Lung (tissue), 12 donors: Measurements from ENCODE around the gene UST. TPM values are rescaled to one million over a fixed set of nuclear protein-coding genes. Genes with fewer than 3 reads are reported as not detected.

Source experiments
- ATAC-seq: fragments of 200-7000 bp; cut with Tn5 transposase; one replicate; pipeline ENCODE4 v1.9.1; 2020; ENCODE audit warnings: moderate number of reproducible peaks; ENCODE audit not compliant: insufficient read depth, low FRiP score
- DNase-seq, 3 donors: peaks; one replicate each; pipeline ENCODE4 v3.0.0-alpha.2; 2013 to 2017
- H3K27ac ChIP-seq, 2 donors: one replicate each; pipeline ENCODE4 v1.5.1; 2013; ENCODE audit warnings: mild to moderate bottlenecking in 2 of 2, moderate library complexity in 2 of 2, control low read depth in 1 of 2, inconsistent platforms in 1 of 2, low read depth in 1 of 2, low read length in 1 of 2
- H3K27me3 ChIP-seq, 3 donors: one replicate each; pipeline ENCODE4 v1.5.1; 2013; ENCODE audit warnings: low read length in 2 of 3; ENCODE audit not compliant: control insufficient read depth in 3 of 3, insufficient read depth in 3 of 3
- H3K36me3 ChIP-seq, 4 donors: one replicate each; pipeline ENCODE4 v1.5.1; 2013; ENCODE audit warnings: low read length in 4 of 4, mild to moderate bottlenecking in 1 of 4, moderate library complexity in 1 of 4; ENCODE audit not compliant: control insufficient read depth in 4 of 4, insufficient read depth in 4 of 4
- H3K4me1 ChIP-seq, 5 donors: one replicate each; pipeline ENCODE4 v1.5.1; 2013; ENCODE audit warnings: low read length in 5 of 5, mild to moderate bottlenecking in 2 of 5, moderate library complexity in 1 of 5; ENCODE audit not compliant: control insufficient read depth in 5 of 5, insufficient read depth in 5 of 5
- H3K4me3 ChIP-seq: one replicate; pipeline ENCODE4 v1.5.1; 2013; ENCODE audit warnings: mild to moderate bottlenecking, control low read depth, moderate library complexity
- H3K9ac ChIP-seq, 2 donors: one replicate each; pipeline ENCODE4 v1.5.1; 2013; ENCODE audit warnings: low read length in 2 of 2, control low read depth in 1 of 2; ENCODE audit not compliant: insufficient read depth in 1 of 2
- H3K9me3 ChIP-seq, 4 donors: one replicate each; pipeline ENCODE4 v1.5.1; 2013; ENCODE audit warnings: low read length in 3 of 4, mild to moderate bottlenecking in 1 of 4, moderate library complexity in 1 of 4; ENCODE audit not compliant: control insufficient read depth in 4 of 4, insufficient read depth in 3 of 4
- CTCF ChIP-seq: IDR thresholded peaks from 2 replicates; pipeline ENCODE4 v1.5.1; 2012; ENCODE audit warnings: mild to moderate bottlenecking; ENCODE audit errors: control extremely low read depth, extremely low read depth
- WGBS, 2 donors: extraction: QIAGEN DNeasy Blood & Tissue Kit; methylation state at CpG; one replicate each; pipeline ENCODE4 v1.1.7; 2013; 5-methylcytosine and 5-hydroxymethylcytosine counted together
- polyA plus RNA-seq, 2 donors: library from polyadenylated mRNA; stranded (reverse); fragments of 200-250 nt; gene quantifications; one replicate each; pipeline ENCODE4 v1.2.1, GENCODE V29; 2013
- total RNA-seq, 2 donors: library from RNA; depleted of rRNA in 1 of 2; stranded (reverse); fragments of >200 nt in 1 of 2; gene quantifications; one replicate each; pipeline ENCODE4 v1.2.1, GENCODE V29; 2014 to 2021
- donor health status: control.
- donor health status: control.
- donor health status: Bipolar disorder and iron deficiency.
- donor health status: healthy.
- donor health status: DM: yes; HTN: yes; CAD: no.

UST gene
- total and polyA plus RNA-seq, 4 donors: 4.5 to 24.0 (median 7.1) TPM

GRCh38 chr6:149043476-149044130, 296.8 kb downstream of the UST start:
- no peak overlapping the region for H3K4me3 ChIP-seq
- no peak overlapping the region for H3K9ac ChIP-seq
- WGBS, 2 donors: 94 to 96% methylated on average over 10 of the region's 10 CpGs
- peaks cover 0 to 5% (median 1%) of the 10 kb centered on the region in 5 donors for H3K4me1 ChIP-seq
- ATAC-seq (no peak), DNase-seq (no peak)
- H3K27me3 ChIP-seq: no peaks in the 10 kb centered on the region
- no peaks in the 10 kb centered on the region for H3K9me3 ChIP-seq
- TF ChIP-seq CTCF: no peak
- no peaks in the 10 kb centered on the region for H3K36me3 ChIP-seq
- H3K27ac ChIP-seq: no peak overlapping the region

GRCh38 chr6:149044528-149044927, 297.7 kb downstream of the UST start:
- peaks cover 0 to 5% (median 1%) of the 10 kb centered on the region in 5 donors for H3K4me1 ChIP-seq
- DNase-seq (peak in 1 of 3 donors; percentile 35), ATAC-seq (no peak)
- no peaks in the 10 kb centered on the region for H3K9me3 ChIP-seq
- H3K27ac ChIP-seq: no peak overlapping the region
- 84 to 90% methylated on average over 8 of the region's 8 CpGs for WGBS, 2 donors
- no peaks in the 10 kb centered on the region for H3K27me3 ChIP-seq
- no peak overlapping the region for H3K9ac ChIP-seq
- no peaks in the 10 kb centered on the region for H3K36me3 ChIP-seq
- no peak for TF ChIP-seq CTCF
- H3K4me3 ChIP-seq: no peak overlapping the region

GRCh38 chr6:149045404-149045803, 298.6 kb downstream of the UST start:
- H3K27ac ChIP-seq: no peak overlapping the region

More at GRCh38 chr6:149045404-149045803, 298.6 kb downstream of the UST start:
- Histone ChIP-seq H3K4me1 (peaks cover 0 to 5% (median 1%) of the 10 kb centered on the region in 5 donors), H3K9me3 (no peaks in the 10 kb centered on the region), H3K9ac (no peak overlapping the region), H3K4me3 (no peak overlapping the region), H3K27me3 (no peaks in the 10 kb centered on the region), H3K36me3 (no peaks in the 10 kb centered on the region)
- DNase-seq (no peak), ATAC-seq (no peak)
- no peak for TF ChIP-seq CTCF
- WGBS, 2 donors: 68 to 69% methylated on average over 2 of the region's 2 CpGs
